K562 (cell line): ENCODE measurements around the gene ZBTB20. TPM values are rescaled to one million over a fixed set of nuclear protein-coding genes. Genes with fewer than 3 reads are reported as not detected.

Experiments
- ATF3 ChIP-seq, 2 experiments: fragments of 450-650 bp in 1 of 2; sonication (generic) in 1 of 2; formaldehyde crosslinking in 1 of 2; IDR thresholded peaks in 1 of 2; conservative IDR thresholded peaks in 1 of 2; 2 replicates each; pipeline versions ENCODE4 v1.6.1 to v1.8.1; 2016 to 2023; ENCODE audit warnings: mild to moderate bottlenecking in 2 of 2, moderate library complexity in 2 of 2, inconsistent platforms in 1 of 2, missing genetic modification reagents in 1 of 2
- CREB5 ChIP-seq: fragments of 250-450 bp; sonication (Bioruptor Pico); IDR thresholded peaks from 2 replicates; pipeline ENCODE4 v1.5.0; 2020; ENCODE audit warnings: mild to moderate bottlenecking
- JUND ChIP-seq, 2 experiments: IDR thresholded peaks; 2 replicates in 1 of 2; 3 replicates in 1 of 2; pipeline ENCODE4 v1.6.1; 2011; ENCODE audit warnings: borderline replicate concordance in 2 of 2, low read depth in 2 of 2, low read length in 2 of 2, improper control_type of control experiment in 1 of 2, missing biosample characterization in 1 of 2, missing genetic modification characterization in 1 of 2, missing genetic modification reagents in 1 of 2
- MAFK ChIP-seq: IDR thresholded peaks from 2 replicates; pipeline ENCODE4 v1.6.1; 2011; ENCODE audit warnings: low read length, improper control_type of control experiment
- NFE2 ChIP-seq: IDR thresholded peaks from 2 replicates; pipeline ENCODE4 v1.6.1; 2014; ENCODE audit warnings: antibody characterized with exemption, low read depth
- PBX2 ChIP-seq, 2 experiments: IDR thresholded peaks in 1 of 2; conservative IDR thresholded peaks in 1 of 2; 2 replicates each; pipeline ENCODE4 v1.6.1; 2016; ENCODE audit warnings: low read depth in 2 of 2, mild to moderate bottlenecking in 1 of 2, missing compliant biosample characterization in 1 of 2, missing genetic modification characterization in 1 of 2, moderate library complexity in 1 of 2
- PHB ChIP-seq: fragments of 250-450 bp; sonication (Bioruptor Pico); IDR thresholded peaks from 2 replicates; pipeline ENCODE4 v1.5.0; 2021
- TCF15 ChIP-seq: fragments of 250-450 bp; sonication (Bioruptor Pico); IDR thresholded peaks from 2 replicates; pipeline ENCODE4 v1.8.0; 2022; ENCODE audit warnings: moderate library complexity, mild to moderate bottlenecking, inconsistent platforms
- THAP12 ChIP-seq: fragments of 250-450 bp; sonication (Bioruptor Pico); IDR thresholded peaks from 2 replicates; pipeline ENCODE4 v1.9.0; 2021; ENCODE audit warnings: mild to moderate bottlenecking, inconsistent platforms
- USF2 ChIP-seq: sonication (generic); formaldehyde crosslinking; IDR thresholded peaks from 2 replicates; pipeline ENCODE4 v1.5.0; 2020; ENCODE audit warnings: missing genetic modification reagents
- polyA plus RNA-seq, 8 experiments: library from polyadenylated mRNA; depleted of rRNA in 4 of 8; stranded (reverse) in 5 of 8; unstranded in 3 of 8; fragments of >200 nt; fragmentation: Nextera tagmentation in 2 of 8; fragmentation: Illumina TruSeq in 1 of 8; extraction: Ambion mirVana in 2 of 8; extraction: Trizol in 1 of 8; gene quantifications; 2 replicates each; pipeline versions ENCODE4 v1.2.1 to v1.2.3, GENCODE V29; 2011 to 2014; ENCODE audit warnings: inconsistent platforms in 1 of 8, missing spikeins in 1 of 8
- total RNA-seq, 7 experiments: library from RNA; depleted of rRNA in 6 of 7; stranded (reverse); fragments of >200 nt in 6 of 7; fragmentation: Illumina TruSeq in 2 of 7; extraction: Trizol in 2 of 7; gene quantifications; 2 replicates each; pipeline versions ENCODE4 v1.2.1 to v1.2.3, GENCODE V29; 2011 to 2021; ENCODE audit warnings: low replicate concordance in 1 of 7

The ZBTB20 gene
- total and polyA plus RNA-seq, 9 of the 15 experiments (the other 6 are each of a cell fraction or from before 2014, with no cell fraction given), result 0.17 to 1.7 (median 0.45) TPM

- TF ChIP-seq USF2 (CRISPR knock-in tag) (no peak), CREB5 (no peak), JUND (IDR thresholded peaks at IDR 0.05; ENCODE audit: borderline replicate concordance, low read depth, low read length) (peak; percentile 53), JUND (tag; IDR thresholded peaks at IDR 0.05; ENCODE audit: borderline replicate concordance, low read depth, low read length) (peak; percentile 79), THAP12 (CRISPR knock-in tag) (no peak), ATF3 (IDR thresholded peaks at IDR 0.05) (peak; percentile 68), ATF3 (CRISPR knock-in tag; conservative IDR thresholded peaks at IDR 0.05) (no peak), PBX2 (CRISPR knock-in tag; IDR thresholded peaks at IDR 0.05; ENCODE audit: low read depth) (no peak), PBX2 (tag; conservative IDR thresholded peaks at IDR 0.05; ENCODE audit: low read depth) (peak; percentile 69), PHB (CRISPR knock-in tag) (no peak), TCF15 (CRISPR knock-in tag) (no peak), MAFK (peak; percentile 56; the same call in 1 of the 2 replicates), NFE2 (peak; percentile 86)
- TF ChIP-seq, all 486 proteins: peak for 14
These were observed 648.3 kb downstream of the ZBTB20 start (continued) for GRCh38 chr3:114498539-114499370.
